IPS-18c (cell line): ENCODE results near the gene FXR2.
A peak's percentile ranks its signal among the peaks of the same experiment; 100 is the strongest.

ENCODE experiments used
- H3K4me3 ChIP-seq: 2 replicates; pipeline ENCODE4 v1.7.0; 2013; ENCODE audit warnings: low read depth, mild to moderate bottlenecking, low read length, moderate library complexity; ENCODE audit not compliant: insufficient read depth
- H3K9me3 ChIP-seq: one replicate; pipeline ENCODE4 v1.6.1; 2013; ENCODE audit warnings: mild to moderate bottlenecking, low read length, moderate library complexity; ENCODE audit not compliant: control insufficient read depth, insufficient read depth

FXR2 gene

DNA sequence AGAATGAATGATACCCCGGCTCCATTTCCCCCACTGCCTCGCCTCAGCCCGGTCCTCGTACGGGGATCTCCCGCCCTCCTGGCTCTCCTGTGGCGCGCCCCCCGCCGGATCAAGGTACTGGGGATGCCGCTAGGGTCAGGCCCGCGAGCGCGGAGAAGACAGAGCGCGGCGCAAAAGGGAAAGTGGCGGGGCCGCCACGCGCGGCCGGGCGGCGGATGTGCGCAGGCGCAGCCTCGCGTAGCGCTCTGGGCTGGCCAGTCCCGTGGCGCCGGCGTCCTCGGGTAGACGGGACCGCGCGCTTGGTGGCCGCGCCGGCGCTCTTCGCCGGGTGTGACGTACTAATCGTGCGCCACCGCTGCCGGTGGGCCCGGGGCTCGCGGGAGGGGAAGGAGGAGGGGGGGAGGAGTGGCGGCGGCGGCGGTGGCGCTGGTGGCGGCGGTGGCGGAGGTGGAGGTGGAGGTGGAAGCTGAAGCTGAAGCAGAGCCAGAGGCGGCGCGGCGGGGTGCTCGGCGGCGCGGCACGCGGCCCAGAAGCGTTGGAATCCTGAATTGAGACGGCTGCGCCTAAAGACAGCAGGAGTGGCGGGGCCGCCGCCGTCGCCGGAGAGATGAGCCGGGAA lies 53.0 kb downstream of the FXR2 start, which contains the start of gene SENP3:
TSS of gene SENP3 (plus strand) at position 331 of the 619 bp plus-strand sequence. CDS start 1,158 bp downstream, outside the sequence.
- Histone ChIP-seq H3K4me3 (peak within 1 kb of the TSS; percentile 91), H3K9me3 (no peaks in the 10 kb centered on the region)

DNA sequence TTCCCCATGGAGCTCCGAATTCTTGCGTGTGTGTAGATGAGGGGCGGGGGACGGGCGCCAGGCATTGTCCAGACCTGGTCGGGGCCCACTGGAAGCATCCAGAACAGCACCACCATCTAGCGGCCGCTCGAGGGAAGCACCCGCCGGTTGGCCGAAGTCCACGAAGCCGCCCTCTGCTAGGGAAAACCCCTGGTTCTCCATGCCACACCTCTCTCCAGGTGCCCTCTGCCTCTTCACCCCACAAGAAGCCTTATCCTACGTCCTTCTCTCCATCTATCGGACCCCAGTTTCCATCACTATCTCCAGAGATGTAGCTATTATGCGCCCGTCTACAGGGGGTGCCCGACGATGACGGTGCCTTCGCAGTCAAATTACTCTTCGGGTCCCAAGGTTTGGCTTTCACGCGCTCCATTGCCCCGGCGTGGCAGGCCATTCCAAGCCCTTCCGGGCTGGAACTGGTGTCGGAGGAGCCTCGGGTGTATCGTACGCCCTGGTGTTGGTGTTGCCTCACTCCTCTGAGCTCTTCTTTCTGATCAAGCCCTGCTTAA lies 53.6 kb downstream of the FXR2 start:
- H3K9me3 ChIP-seq: no peaks in the 10 kb centered on the region
- peak overlapping the region; percentile 91 for H3K4me3 ChIP-seq

GRCh38 chr17:7560172-7561027 lies 54.3 kb downstream of the FXR2 start:
- Histone ChIP-seq H3K9me3 (no peaks in the 10 kb centered on the region), H3K4me3 (peak overlapping the region; percentile 91; the same call in 1 of the 2 replicates)

DNA sequence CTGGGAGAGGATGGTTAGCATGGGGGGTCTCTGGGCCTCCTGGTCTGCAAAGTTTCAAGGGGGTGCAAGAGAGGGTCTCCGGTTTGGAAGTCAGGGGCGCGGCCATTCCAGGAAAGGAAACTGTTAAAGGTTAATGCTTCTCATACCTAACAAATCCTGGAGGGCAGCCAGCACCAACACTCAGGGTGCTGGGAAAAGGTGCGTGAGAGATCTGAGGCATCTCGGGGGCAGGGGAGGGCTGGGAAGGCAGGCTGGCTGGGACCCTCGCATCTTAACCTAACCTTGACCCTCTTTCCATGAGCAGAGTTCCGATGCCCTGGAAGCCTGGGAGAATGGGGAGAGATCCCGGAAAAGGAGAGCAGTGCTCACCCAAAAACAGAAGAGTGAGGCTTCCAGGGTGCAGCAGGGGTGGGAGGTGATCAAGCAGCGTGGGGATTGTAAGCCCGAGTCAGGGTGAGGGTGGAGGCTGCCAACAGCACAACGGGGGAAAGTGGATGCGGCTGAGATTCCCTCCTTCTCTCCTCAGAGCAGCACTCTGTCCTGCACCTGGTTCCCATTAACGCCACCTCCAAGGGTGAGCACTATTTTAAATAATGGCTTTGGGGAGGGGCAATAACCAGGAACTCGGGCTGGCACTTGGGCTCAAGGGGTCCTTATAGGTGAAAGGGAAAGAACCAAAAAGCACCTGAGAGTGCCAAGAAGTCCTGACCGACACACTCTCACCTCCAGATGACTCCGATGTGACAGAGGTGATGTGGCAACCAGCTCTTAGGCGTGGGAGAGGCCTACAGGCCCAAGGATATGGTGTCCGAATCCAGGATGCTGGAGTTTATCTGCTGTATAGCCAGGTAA lies 55.2 kb downstream of the FXR2 start:
- Histone ChIP-seq H3K4me3 (peak overlapping the region; percentile 9; the same call in 1 of the 2 replicates), H3K9me3 (no peaks in the 10 kb centered on the region)

GRCh38 chr17:7558544-7559319 lies 56.0 kb downstream of the FXR2 start, which contains the start of gene TNFSF13:
Gene TNFSF13 (plus strand): TSS chr17:7558750. CDS start chr17:7559040, 290 bp downstream.
- H3K4me3 ChIP-seq: peak within 1 kb of the TSS; percentile 28

DNA sequence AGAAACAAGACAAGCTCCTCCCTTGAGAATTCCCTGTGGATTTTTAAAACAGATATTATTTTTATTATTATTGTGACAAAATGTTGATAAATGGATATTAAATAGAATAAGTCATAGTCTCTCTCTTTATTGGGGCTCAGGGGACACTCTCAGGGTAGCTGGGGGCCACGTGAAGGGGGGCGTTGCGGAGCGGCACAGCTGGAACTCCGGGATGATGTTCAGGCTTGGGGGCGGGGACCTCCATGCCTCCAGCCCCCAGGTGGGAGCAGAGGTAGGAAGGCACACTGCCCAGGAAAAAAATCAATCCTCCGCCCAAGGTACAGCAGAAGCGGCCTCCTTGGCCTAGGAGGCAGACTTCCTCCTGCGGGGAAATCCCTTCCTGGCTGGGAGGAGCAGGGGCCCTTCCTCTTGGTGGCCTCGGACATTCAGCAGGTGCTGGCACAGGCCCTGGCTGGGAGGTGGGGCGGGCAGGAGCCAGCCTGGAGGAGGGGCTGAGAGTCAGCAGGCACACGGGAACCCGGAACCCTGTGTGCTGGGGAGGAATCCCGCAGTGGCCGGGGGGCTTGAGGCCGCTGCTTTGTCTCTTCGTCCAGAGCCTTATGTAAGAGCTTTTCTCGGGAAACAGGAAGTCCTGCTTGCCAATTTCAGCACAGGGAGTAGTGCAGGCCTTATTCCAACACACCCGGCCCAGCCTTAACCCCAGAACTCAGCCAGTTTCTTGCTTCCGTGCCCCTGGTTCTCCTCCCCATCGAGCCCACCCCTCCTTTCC lies 56.7 kb downstream of the FXR2 start:
- peak overlapping the region; percentile 28; the same call in 1 of the 2 replicates for H3K4me3 ChIP-seq

More at GRCh38 chr17:7558544-7559319, 56.0 kb downstream of the FXR2 start, which contains the start of gene TNFSF13:
- H3K9me3 ChIP-seq: no peaks in the 10 kb centered on the region

GRCh38 chr17:7557147-7557764 lies 57.4 kb downstream of the FXR2 start:
- Histone ChIP-seq H3K4me3 (no peak overlapping the region; the same call in 1 of the 2 replicates), H3K9me3 (no peaks in the 10 kb centered on the region)

More for the DNA sequence above, 56.7 kb downstream of the FXR2 start:
- no peaks in the 10 kb centered on the region for H3K9me3 ChIP-seq

DNA sequence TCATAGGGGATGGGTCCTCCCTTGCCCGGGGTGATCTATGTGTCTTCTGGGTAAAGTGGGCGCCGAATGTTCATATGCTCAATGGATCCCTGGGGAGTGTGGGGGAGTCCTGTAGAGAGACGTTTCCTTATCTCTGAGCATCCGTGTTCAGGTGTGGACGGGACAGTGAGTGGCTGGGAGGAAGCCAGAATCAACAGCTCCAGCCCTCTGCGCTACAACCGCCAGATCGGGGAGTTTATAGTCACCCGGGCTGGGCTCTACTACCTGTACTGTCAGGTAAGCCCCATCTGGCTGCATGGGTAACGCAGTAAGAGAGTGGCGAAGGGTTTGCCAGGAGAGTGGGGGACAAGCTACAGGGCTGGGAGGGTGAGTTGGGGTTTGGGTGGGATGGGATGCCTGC lies 58.1 kb downstream of the FXR2 start:
- H3K9me3 ChIP-seq: no peaks in the 10 kb centered on the region

DNA sequence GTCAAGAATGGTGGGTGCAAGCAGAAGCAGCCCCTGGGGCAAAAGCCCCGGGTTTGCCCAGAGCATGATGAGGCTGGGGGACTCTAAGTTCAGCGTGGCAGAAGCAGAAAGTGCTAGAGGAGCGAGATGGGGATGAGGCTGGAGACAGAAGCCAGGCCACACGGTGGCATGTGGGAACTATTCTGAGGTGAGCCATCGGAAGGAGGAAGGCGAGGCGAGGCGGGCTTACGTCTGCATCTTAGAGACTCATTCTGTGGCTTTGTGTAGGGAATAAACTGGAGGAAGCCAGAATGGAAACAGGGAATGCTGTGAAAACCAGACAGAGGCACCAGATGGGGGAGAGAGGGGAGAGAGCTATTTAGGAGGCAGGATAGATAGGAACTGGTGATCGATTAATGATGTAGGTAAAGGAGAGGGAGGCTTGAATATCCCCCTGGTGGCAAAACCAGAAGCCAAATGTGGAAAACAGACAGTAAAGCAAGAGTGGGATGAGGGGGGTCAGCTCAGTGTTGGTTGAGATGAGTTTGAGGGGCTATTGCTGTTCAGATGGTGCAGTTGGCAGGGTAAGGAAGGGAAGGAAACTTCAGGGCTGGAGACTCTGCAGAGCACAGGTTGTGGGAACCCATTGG lies 59.3 kb downstream of the FXR2 start:
- H3K4me3 ChIP-seq: no peak overlapping the region
- no peaks in the 10 kb centered on the region for H3K9me3 ChIP-seq

More for the DNA sequence above, 58.1 kb downstream of the FXR2 start:
- no peak overlapping the region for H3K4me3 ChIP-seq

DNA sequence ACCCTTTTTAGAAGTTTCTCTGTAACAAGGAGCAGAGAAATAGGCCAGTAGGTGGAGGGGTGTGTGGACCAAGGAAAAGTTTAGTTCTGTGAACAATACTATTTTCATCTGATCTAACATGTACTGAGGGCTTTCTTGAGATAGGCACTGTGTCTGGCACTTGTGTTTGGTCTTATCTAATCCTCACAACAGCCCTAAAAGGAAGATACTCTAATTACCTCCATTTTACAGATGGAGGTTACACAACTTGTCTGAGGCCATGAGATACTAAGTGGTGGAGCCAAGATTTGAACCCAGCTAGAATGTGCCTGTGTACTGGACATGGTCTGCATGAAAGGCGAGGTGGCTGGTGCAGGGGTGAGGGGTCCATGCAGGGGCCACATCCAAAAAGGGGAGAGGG lies 61.3 kb downstream of the FXR2 start:
- H3K4me3 ChIP-seq: no peak overlapping the region
- no peaks in the 10 kb centered on the region for H3K9me3 ChIP-seq

GRCh38 chr17:7552621-7553051 lies 62.1 kb downstream of the FXR2 start:
- Histone ChIP-seq H3K4me3 (no peak overlapping the region), H3K9me3 (no peaks in the 10 kb centered on the region)

DNA sequence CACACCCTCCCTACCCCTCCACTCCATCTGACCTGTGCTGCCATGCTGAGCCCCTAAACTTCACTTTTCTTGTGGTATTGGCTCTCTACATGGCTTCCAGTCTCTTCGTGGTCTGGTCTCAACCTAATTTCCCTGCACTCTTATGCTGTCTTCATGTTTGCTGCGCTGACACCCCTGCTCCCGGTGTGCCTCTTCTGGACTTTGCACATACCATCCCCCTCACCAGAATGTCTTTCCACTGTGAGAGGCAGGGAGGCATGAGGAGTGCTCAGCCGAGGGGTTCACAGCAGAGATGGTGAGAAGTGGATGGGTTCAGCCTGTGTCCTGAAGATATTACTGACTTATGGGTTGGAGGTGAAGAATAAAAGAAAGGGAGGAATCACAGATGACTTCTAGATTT lies 63.3 kb downstream of the FXR2 start:
- Histone ChIP-seq H3K4me3 (no peak overlapping the region), H3K9me3 (no peaks in the 10 kb centered on the region)

- no peak overlapping the region for H3K4me3 ChIP-seq
- H3K9me3 ChIP-seq: no peaks in the 10 kb centered on the region
Measured at GRCh38 chr17:7550344-7550743, 64.4 kb downstream of the FXR2 start.

DNA sequence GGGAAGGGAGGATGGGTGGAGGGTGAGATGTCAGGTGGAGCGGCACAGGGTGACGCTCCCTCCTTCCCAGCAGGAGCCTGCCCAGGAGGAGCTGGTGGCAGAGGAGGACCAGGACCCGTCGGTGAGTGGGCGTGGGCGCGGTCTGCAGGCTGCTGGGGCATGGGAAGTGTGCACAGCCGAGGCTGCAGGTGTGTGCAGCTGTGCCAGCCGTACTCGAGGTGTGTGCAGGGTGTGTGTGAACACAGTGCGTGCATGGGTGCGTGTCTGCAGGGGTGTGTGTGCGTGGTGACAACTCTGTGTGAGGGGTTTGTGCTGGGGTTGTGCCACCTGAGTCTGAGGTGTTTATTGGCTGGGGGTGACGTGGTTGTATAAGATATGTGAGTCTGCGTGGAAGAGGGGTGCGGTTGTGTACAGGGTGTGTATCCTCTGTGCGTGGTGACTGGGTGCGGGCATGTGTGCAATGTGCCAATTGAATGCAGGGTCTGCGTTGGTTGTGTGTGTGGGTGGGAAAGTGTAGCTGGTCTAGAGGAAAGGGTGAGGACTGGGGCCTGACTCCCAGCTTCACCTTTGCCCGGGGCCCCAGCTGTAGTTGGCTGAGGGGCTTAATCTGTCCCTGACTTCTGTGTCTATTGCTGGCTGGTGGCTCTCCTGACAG lies 65.2 kb downstream of the FXR2 start:
- H3K4me3 ChIP-seq: peak overlapping the region; percentile 53
- H3K9me3 ChIP-seq: no peaks in the 10 kb centered on the region
